ENCODE measurements around the gene PRKCA.

PRKCA gene

GRCh38 chr17:66663041-66663606 is 360.7 kb downstream of the PRKCA start:
- no peak overlapping the region for H3K4me2 ChIP-seq (ENCODE audit: low read depth, low read length, poor library complexity, severe bottlenecking)
- no peaks in the 10 kb centered on the region for H3K79me2 ChIP-seq (ENCODE audit: insufficient read depth, low read length)
- H3K4me3 ChIP-seq (ENCODE audit: low read length, poor library complexity, severe bottlenecking): no peak overlapping the region
- no peaks in the 10 kb centered on the region for H3F3A ChIP-seq (ENCODE audit: low read depth)
- peaks cover 9% of the 10 kb centered on the region for H3K4me1 ChIP-seq (ENCODE audit: insufficient read depth, low read length, poor library complexity, severe bottlenecking)
- no peaks in the 10 kb centered on the region; the same call in 1 of the 2 replicates for H3K9me3 ChIP-seq (ENCODE audit: insufficient read depth, low read depth, low read length)
- no peaks in the 10 kb centered on the region for H3K9me2 ChIP-seq (replicated peaks; ENCODE audit: low read depth, low read length)
- H3K36me3 ChIP-seq (ENCODE audit: insufficient read depth, low read length): no peaks in the 10 kb centered on the region
- no peaks in the 10 kb centered on the region for H3K27me3 ChIP-seq (ENCODE audit: insufficient read depth, low read length, poor library complexity, severe bottlenecking)
- no peak overlapping the region for H3K9ac ChIP-seq (ENCODE audit: low read depth, low read length, poor library complexity, severe bottlenecking)
- H4K20me1 ChIP-seq (ENCODE audit: insufficient read depth, low read length, poor library complexity, severe bottlenecking): no peaks in the 10 kb centered on the region
- no peak overlapping the region for H2AFZ ChIP-seq (ENCODE audit: low read length)
- TF ChIP-seq EZH2phosphoT487 (IDR thresholded peaks at IDR 0.05; ENCODE audit: borderline replicate concordance): no peak
- TF ChIP-seq CTCF (conservative IDR thresholded peaks at IDR 0.05; ENCODE audit: low read length): no peak

- Histone ChIP-seq H2AFZ (ENCODE audit: low read length) (no peak overlapping the region), H3K4me2 (ENCODE audit: low read depth, low read length, poor library complexity, severe bottlenecking) (no peak overlapping the region), H3K4me1 (ENCODE audit: insufficient read depth, low read length, poor library complexity, severe bottlenecking) (peaks cover 9% of the 10 kb centered on the region), H4K20me1 (ENCODE audit: insufficient read depth, low read length, poor library complexity, severe bottlenecking) (no peaks in the 10 kb centered on the region), H3K27me3 (ENCODE audit: insufficient read depth, low read length, poor library complexity, severe bottlenecking) (no peaks in the 10 kb centered on the region), H3K9me2 (replicated peaks; ENCODE audit: low read depth, low read length) (no peaks in the 10 kb centered on the region), H3K4me3 (ENCODE audit: low read length, poor library complexity, severe bottlenecking) (no peak overlapping the region), H3K9ac (ENCODE audit: low read depth, low read length, poor library complexity, severe bottlenecking) (no peak overlapping the region), H3F3A (ENCODE audit: low read depth) (no peaks in the 10 kb centered on the region), H3K79me2 (ENCODE audit: insufficient read depth, low read length) (no peaks in the 10 kb centered on the region), H3K9me3 (ENCODE audit: insufficient read depth, low read depth, low read length) (no peaks in the 10 kb centered on the region), H3K36me3 (ENCODE audit: insufficient read depth, low read length) (no peaks in the 10 kb centered on the region)
- TF ChIP-seq CTCF (conservative IDR thresholded peaks at IDR 0.05; ENCODE audit: low read length): no peak
- no peak for TF ChIP-seq EZH2phosphoT487 (IDR thresholded peaks at IDR 0.05; ENCODE audit: borderline replicate concordance)
These were observed 361.9 kb downstream of the PRKCA start for GRCh38 chr17:66664336-66664735.

DNA sequence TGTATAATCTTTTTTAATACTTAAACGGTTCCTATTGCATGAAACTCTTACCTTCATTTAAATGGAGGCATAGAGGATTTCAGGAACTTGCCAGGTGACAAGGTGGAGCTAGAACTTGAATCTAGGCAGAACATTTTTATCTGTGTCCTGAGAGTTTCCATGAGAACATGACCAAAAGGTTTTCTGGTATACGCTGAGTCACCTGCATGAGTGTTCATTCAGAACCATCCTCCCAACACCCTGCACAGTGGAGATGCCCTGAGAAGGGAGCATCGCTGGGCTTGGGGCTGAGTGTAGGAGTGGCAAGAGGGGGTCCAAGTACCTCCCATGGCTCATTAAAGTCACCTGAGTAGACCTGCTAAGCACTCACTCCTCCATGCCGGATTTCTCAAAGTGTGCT is 362.8 kb downstream of the PRKCA start:
- Histone ChIP-seq H3K4me2 (ENCODE audit: low read depth, low read length, poor library complexity, severe bottlenecking) (no peak overlapping the region), H3K9me2 (replicated peaks; ENCODE audit: low read depth, low read length) (no peaks in the 10 kb centered on the region), H3K4me1 (ENCODE audit: insufficient read depth, low read length, poor library complexity, severe bottlenecking) (peaks cover 9% of the 10 kb centered on the region), H3K79me2 (ENCODE audit: insufficient read depth, low read length) (no peaks in the 10 kb centered on the region), H3F3A (ENCODE audit: low read depth) (no peaks in the 10 kb centered on the region), H4K20me1 (ENCODE audit: insufficient read depth, low read length, poor library complexity, severe bottlenecking) (no peaks in the 10 kb centered on the region), H3K36me3 (ENCODE audit: insufficient read depth, low read length) (no peaks in the 10 kb centered on the region), H2AFZ (ENCODE audit: low read length) (no peak overlapping the region), H3K9me3 (ENCODE audit: insufficient read depth, low read depth, low read length) (no peaks in the 10 kb centered on the region), H3K4me3 (ENCODE audit: low read length, poor library complexity, severe bottlenecking) (no peak overlapping the region), H3K27me3 (ENCODE audit: insufficient read depth, low read length, poor library complexity, severe bottlenecking) (no peaks in the 10 kb centered on the region), H3K9ac (ENCODE audit: low read depth, low read length, poor library complexity, severe bottlenecking) (no peak overlapping the region)
- TF ChIP-seq CTCF (conservative IDR thresholded peaks at IDR 0.05; ENCODE audit: low read length) (no peak), EZH2phosphoT487 (IDR thresholded peaks at IDR 0.05; ENCODE audit: borderline replicate concordance) (no peak)
